ENCODE measurements around the gene GUCY2C.

DNA sequence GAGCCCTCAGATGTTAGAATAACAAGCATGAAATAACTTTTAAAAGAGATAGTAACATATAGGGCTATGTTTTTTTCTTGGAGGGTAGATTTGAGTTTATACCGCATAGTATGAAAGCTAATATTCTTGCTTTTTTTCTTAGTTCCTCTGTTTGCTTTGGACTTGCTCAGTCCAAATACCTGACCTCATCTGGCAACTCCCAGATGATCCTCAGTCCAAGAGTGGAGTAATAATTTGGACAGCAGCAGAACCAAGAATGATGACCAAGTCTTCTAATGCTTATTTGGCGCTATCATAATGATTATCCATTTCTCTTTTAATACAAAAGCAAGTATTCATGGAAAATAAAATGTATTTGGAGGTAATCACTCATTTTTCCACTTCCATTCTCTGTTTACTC lies 45.6 kb downstream of the GUCY2C start:
- TF ChIP-seq, protein P1, sequence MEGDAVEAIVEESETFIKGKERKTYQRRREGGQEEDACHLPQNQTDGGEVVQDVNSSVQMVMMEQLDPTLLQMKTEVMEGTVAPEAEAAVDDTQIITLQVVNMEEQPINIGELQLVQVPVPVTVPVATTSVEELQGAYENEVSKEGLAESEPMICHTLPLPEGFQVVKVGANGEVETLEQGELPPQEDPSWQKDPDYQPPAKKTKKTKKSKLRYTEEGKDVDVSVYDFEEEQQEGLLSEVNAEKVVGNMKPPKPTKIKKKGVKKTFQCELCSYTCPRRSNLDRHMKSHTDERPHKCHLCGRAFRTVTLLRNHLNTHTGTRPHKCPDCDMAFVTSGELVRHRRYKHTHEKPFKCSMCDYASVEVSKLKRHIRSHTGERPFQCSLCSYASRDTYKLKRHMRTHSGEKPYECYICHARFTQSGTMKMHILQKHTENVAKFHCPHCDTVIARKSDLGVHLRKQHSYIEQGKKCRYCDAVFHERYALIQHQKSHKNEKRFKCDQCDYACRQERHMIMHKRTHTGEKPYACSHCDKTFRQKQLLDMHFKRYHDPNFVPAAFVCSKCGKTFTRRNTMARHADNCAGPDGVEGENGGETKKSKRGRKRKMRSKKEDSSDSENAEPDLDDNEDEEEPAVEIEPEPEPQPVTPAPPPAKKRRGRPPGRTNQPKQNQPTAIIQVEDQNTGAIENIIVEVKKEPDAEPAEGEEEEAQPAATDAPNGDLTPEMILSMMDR (IDR thresholded peaks at IDR 0.05; ENCODE audit: borderline replicate concordance, extremely low read depth, low read length, poor library complexity, severe bottlenecking), result no peak
- TF ChIP-seq EZH2 (IDR thresholded peaks at IDR 0.05; ENCODE audit: borderline replicate concordance, low read depth, low read length, severe bottlenecking), result no peak
